Breast epithelium (tissue), 4 donors: ENCODE data around the gene TMEM145. TPM values are rescaled to one million over a fixed set of nuclear protein-coding genes. Genes with fewer than 3 reads are reported as not detected.

Experiments
- DNase-seq, 2 donors: peaks; one replicate each; pipeline ENCODE4 v3.0.0-alpha.2; 2019; ENCODE audit warnings: low spot score in 2 of 2
- H3K27ac ChIP-seq, 2 donors: fragments of 200-600 bp; sonication (generic) in 1 of 2; one replicate each; pipeline ENCODE4 v1.5.1; 2016 to 2019; ENCODE audit warnings: mild to moderate bottlenecking in 1 of 2
- H3K27me3 ChIP-seq, 2 donors: fragments of 200-600 bp; sonication (generic) in 1 of 2; one replicate each; pipeline versions ENCODE4 v1.5.1 to v1.6.0; 2017 to 2019; ENCODE audit warnings: control low read depth in 1 of 2, mild to moderate bottlenecking in 1 of 2
- H3K36me3 ChIP-seq: fragments of 200-600 bp; one replicate; pipeline ENCODE4 v1.5.1; 2019
- H3K4me1 ChIP-seq, 2 donors: fragments of 200-600 bp; sonication (generic); one replicate each; pipeline ENCODE4 v1.5.1; 2016 to 2019; ENCODE audit warnings: control low read depth in 1 of 2
- H3K4me3 ChIP-seq, 3 donors: fragments of 200-600 bp; sonication (generic); 1 replicate in 2 of 3; 2 replicates in 1 of 3; pipeline ENCODE4 v1.5.1; 2016 to 2019; ENCODE audit warnings: mild to moderate bottlenecking in 3 of 3, moderate library complexity in 2 of 3
- H3K9me3 ChIP-seq, 2 donors: fragments of 200-600 bp; sonication (generic) in 1 of 2; one replicate each; pipeline ENCODE4 v1.5.1; 2016 to 2019; ENCODE audit warnings: control low read depth in 1 of 2
- CTCF ChIP-seq, 3 donors: fragments of 450-650 bp; IDR thresholded peaks; one replicate each; pipeline ENCODE4 v1.5.1; 2016 to 2017; ENCODE audit warnings: antibody characterized with exemption in 3 of 3, mild to moderate bottlenecking in 3 of 3, moderate library complexity in 3 of 3
- POLR2A ChIP-seq: fragments of 450-650 bp; IDR thresholded peaks from one replicate; pipeline ENCODE4 v1.6.1; 2016; ENCODE audit warnings: antibody characterized with exemption, mild to moderate bottlenecking, moderate library complexity
- POLR2AphosphoS5 ChIP-seq, 3 donors: sonication (generic); formaldehyde crosslinking; IDR thresholded peaks; one replicate each; pipeline ENCODE4 v1.6.1; 2017; ENCODE audit warnings: antibody characterized with exemption in 3 of 3
- intact Hi-C: fragments of 100-400 bp; cut with DNase I; formaldehyde crosslinking; loops from one replicate; pipeline ENCODE4 v1.15.1; 2023; ENCODE audit warnings: low total_unique reads
- total RNA-seq, 3 donors: library from RNA; depleted of rRNA; stranded (reverse); fragments of >200 nt; gene quantifications; one replicate each; pipeline ENCODE4 v1.1.0, GENCODE V29; 2016

The TMEM145 gene
- total RNA-seq, 3 donors from 2014 or later: 0.33 to 0.59 TPM; not detected in 1

- peak in 1 of 2 donors; percentile 68 for DNase-seq
- Histone ChIP-seq H3K4me3 (peak overlapping the region in 2 of 3 donors; percentile 41 to 83), H3K36me3 (no peaks in the 10 kb centered on the region), H3K27me3 (no peaks in the 10 kb centered on the region), H3K27ac (peak overlapping the region; percentile 97 to 100), H3K4me1 (peaks cover 14 to 46% of the 10 kb centered on the region in 2 donors), H3K9me3 (no peaks in the 10 kb centered on the region)
- intact Hi-C loops: no loop called here
- TF ChIP-seq POLR2AphosphoS5 (IDR thresholded peaks at IDR 0.05): no peak
- TF ChIP-seq CTCF (IDR thresholded peaks at IDR 0.05): no peak
- TF ChIP-seq POLR2A: no peak
Measured at GRCh38 chr19:42278452-42279154, 34.5 kb upstream of the TMEM145 start.

GRCh38 chr19:42279155-42279901 lies 33.8 kb upstream of the TMEM145 start:
- H3K9me3 ChIP-seq: no peaks in the 10 kb centered on the region
- intact Hi-C loops: no loop called here
- H3K27me3 ChIP-seq: no peaks in the 10 kb centered on the region
- peak overlapping the region; percentile 97 to 100 for H3K27ac ChIP-seq
- H3K4me1 ChIP-seq: peaks cover 14 to 46% of the 10 kb centered on the region in 2 donors
- TF ChIP-seq CTCF (IDR thresholded peaks at IDR 0.05): no peak
- no peak for TF ChIP-seq POLR2A
- TF ChIP-seq POLR2AphosphoS5 (IDR thresholded peaks at IDR 0.05): no peak
- DNase-seq: no peak
- no peaks in the 10 kb centered on the region for H3K36me3 ChIP-seq
- peak overlapping the region; percentile 77 to 93 (median 83) for H3K4me3 ChIP-seq

GRCh38 chr19:42279902-42280814 lies 33.0 kb upstream of the TMEM145 start:
- DNase-seq: peak; percentile 87 to 91
- Histone ChIP-seq H3K27me3 (no peaks in the 10 kb centered on the region), H3K4me1 (peaks cover 17 to 40% of the 10 kb centered on the region in 2 donors), H3K9me3 (no peaks in the 10 kb centered on the region), H3K4me3 (peak overlapping the region; percentile 77 to 93 (median 83)), H3K27ac (peak overlapping the region; percentile 97 to 100), H3K36me3 (no peaks in the 10 kb centered on the region)
- no peak for TF ChIP-seq POLR2A
- TF ChIP-seq POLR2AphosphoS5 (IDR thresholded peaks at IDR 0.05): peak; percentile 80 to 87 (median 81)
- peak; percentile 88 to 97 (median 88) for TF ChIP-seq CTCF (IDR thresholded peaks at IDR 0.05)
- intact Hi-C loops: no loop called here

GRCh38 chr19:42280815-42281145 lies 32.3 kb upstream of the TMEM145 start:
- no peak for DNase-seq
- intact Hi-C loops: no loop called here
- TF ChIP-seq CTCF (IDR thresholded peaks at IDR 0.05) (no peak), POLR2AphosphoS5 (IDR thresholded peaks at IDR 0.05) (no peak), POLR2A (no peak)
- peak overlapping the region; percentile 97 to 100 for H3K27ac ChIP-seq
- H3K9me3 ChIP-seq: no peaks in the 10 kb centered on the region
- no peaks in the 10 kb centered on the region for H3K36me3 ChIP-seq
- H3K27me3 ChIP-seq: no peaks in the 10 kb centered on the region
- peaks cover 17 to 45% of the 10 kb centered on the region in 2 donors for H3K4me1 ChIP-seq
- H3K4me3 ChIP-seq: peak overlapping the region; percentile 77 to 93 (median 83)
